Measurements from ENCODE around the gene BLZF1. TPM values are rescaled to one million over a fixed set of nuclear protein-coding genes. Genes with fewer than 3 reads are reported as not detected.

BLZF1 gene, protein sequence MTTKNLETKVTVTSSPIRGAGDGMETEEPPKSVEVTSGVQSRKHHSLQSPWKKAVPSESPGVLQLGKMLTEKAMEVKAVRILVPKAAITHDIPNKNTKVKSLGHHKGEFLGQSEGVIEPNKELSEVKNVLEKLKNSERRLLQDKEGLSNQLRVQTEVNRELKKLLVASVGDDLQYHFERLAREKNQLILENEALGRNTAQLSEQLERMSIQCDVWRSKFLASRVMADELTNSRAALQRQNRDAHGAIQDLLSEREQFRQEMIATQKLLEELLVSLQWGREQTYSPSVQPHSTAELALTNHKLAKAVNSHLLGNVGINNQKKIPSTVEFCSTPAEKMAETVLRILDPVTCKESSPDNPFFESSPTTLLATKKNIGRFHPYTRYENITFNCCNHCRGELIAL
- 14.2 and 14.7 TPM in 2 replicates for total RNA-seq
- long read RNA-seq, transcript BLZF1-203 (7 exons, 2,749 nt), result major isoform, 44 of 67 reads
- long read RNA-seq, partial matches to known transcripts, result 10 of 67 reads
- long read RNA-seq, other reads (novel, unspliced or antisense), result 9 of 67 reads

DNA sequence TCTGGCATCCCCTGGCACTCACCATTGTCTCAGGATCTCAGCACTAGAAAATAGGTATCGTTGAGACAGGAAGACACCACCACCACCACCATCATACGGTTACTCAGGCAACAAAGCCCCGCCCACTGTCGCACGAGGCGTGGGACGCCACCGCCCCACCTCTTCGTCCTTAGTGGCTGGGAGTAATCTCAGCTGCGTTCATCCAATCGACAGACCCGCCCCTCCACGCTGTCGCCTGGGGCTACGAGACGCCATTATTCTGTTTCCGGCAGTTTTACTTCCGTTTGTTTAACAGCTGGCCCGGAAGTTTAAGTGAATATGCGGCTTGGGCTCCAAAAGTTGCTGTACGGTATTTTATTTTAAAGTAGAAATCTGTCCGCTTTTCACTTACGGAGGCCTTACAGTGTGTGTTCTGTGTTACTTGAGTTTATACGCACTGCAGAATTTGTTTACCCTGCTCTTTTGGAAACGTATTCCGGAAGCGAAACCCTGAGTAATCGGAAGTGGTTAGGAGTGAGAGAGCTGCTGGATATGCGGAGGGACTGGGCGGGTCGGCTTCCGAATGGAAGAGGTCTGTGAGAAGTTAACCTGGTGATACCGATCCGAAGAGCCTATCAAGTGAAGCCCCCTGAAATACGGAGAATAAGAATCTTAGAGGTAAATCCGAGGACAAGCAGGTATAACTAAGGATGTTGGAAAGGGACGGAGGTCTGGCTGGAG lies at the start of gene BLZF1, which contains the start of gene NME7:
BLZF1 (plus strand) TSS at position 510 of the 720 bp plus-strand sequence. CDS start 1,328 bp downstream, outside the sequence.
NME7 (minus strand) TSS at position 112 of the 720 bp plus-strand sequence; CDS start at position 25, 87 bp downstream.
- H3K4me3 Mint-ChIP-seq, result no peak within 1 kb of the TSS

GRCh38 chr1:169318536-169319244 lies 49.3 kb upstream of the BLZF1 start:
- Mint-ChIP-seq H3K27me3 (ENCODE audit: low read depth) (no peaks in the 10 kb centered on the region), H3K4me3 (no peak overlapping the region), H3K27ac (ENCODE audit: unreplicated experiment) (no peak overlapping the region), H3K9me3 (no peaks in the 10 kb centered on the region), H3K4me1 (no peaks in the 10 kb centered on the region), H3K36me3 (ENCODE audit: low read depth) (no peaks in the 10 kb centered on the region)
- TF ChIP-seq, protein P1, sequence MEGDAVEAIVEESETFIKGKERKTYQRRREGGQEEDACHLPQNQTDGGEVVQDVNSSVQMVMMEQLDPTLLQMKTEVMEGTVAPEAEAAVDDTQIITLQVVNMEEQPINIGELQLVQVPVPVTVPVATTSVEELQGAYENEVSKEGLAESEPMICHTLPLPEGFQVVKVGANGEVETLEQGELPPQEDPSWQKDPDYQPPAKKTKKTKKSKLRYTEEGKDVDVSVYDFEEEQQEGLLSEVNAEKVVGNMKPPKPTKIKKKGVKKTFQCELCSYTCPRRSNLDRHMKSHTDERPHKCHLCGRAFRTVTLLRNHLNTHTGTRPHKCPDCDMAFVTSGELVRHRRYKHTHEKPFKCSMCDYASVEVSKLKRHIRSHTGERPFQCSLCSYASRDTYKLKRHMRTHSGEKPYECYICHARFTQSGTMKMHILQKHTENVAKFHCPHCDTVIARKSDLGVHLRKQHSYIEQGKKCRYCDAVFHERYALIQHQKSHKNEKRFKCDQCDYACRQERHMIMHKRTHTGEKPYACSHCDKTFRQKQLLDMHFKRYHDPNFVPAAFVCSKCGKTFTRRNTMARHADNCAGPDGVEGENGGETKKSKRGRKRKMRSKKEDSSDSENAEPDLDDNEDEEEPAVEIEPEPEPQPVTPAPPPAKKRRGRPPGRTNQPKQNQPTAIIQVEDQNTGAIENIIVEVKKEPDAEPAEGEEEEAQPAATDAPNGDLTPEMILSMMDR (conservative IDR thresholded peaks at IDR 0.05), result no peak
- DNase-seq (ENCODE audit: low read depth, low spot score), result no peak

More for the DNA sequence above, at the start of gene BLZF1, which contains the start of gene NME7:
- peaks cover 9% of the 10 kb centered on the region for H3K36me3 Mint-ChIP-seq (ENCODE audit: low read depth)
- TF ChIP-seq, protein P1 (conservative IDR thresholded peaks at IDR 0.05), result no peak
- DNase-seq (ENCODE audit: low read depth, low spot score), result peak; percentile 93
- no peaks in the 10 kb centered on the region for H3K27me3 Mint-ChIP-seq (ENCODE audit: low read depth)
- peaks cover 6% of the 10 kb centered on the region for H3K9me3 Mint-ChIP-seq
- no peak within 1 kb of the TSS for H3K27ac Mint-ChIP-seq (ENCODE audit: unreplicated experiment)
- peaks cover 13% of the 10 kb centered on the region for H3K4me1 Mint-ChIP-seq

GRCh38 chr1:169321539-169321938 lies 46.5 kb upstream of the BLZF1 start:
- Mint-ChIP-seq H3K27ac (ENCODE audit: unreplicated experiment) (no peak overlapping the region), H3K4me1 (no peaks in the 10 kb centered on the region), H3K4me3 (no peak overlapping the region), H3K9me3 (no peaks in the 10 kb centered on the region), H3K36me3 (ENCODE audit: low read depth) (no peaks in the 10 kb centered on the region), H3K27me3 (ENCODE audit: low read depth) (no peaks in the 10 kb centered on the region)
- TF ChIP-seq, protein P1 (conservative IDR thresholded peaks at IDR 0.05), result no peak
- no peak for DNase-seq (ENCODE audit: low read depth, low spot score)

DNA sequence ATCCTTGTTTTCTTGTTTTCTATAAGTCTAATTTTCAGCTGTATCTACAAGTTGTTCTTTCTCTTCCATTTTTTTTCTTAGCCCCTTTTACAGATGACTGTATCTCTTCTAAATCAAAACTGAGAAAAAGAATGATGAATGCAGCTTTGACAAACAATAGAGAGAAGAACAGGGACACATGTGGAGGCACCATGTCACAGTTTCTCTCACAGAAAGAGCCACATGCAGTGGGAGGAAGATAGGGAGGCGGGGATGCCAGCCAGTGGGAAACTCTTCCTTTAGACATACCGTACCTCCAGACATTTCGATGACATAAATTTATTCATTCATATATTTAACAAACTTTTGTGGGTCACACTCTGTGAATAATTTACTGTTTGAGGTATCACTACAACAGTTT lies 45.9 kb upstream of the BLZF1 start:
- TF ChIP-seq, protein P1 (conservative IDR thresholded peaks at IDR 0.05), result no peak
- Mint-ChIP-seq H3K9me3 (no peaks in the 10 kb centered on the region), H3K36me3 (ENCODE audit: low read depth) (no peaks in the 10 kb centered on the region), H3K27ac (ENCODE audit: unreplicated experiment) (no peak overlapping the region), H3K27me3 (ENCODE audit: low read depth) (no peaks in the 10 kb centered on the region), H3K4me3 (no peak overlapping the region), H3K4me1 (no peaks in the 10 kb centered on the region)
- no peak for DNase-seq (ENCODE audit: low read depth, low spot score)

DNA sequence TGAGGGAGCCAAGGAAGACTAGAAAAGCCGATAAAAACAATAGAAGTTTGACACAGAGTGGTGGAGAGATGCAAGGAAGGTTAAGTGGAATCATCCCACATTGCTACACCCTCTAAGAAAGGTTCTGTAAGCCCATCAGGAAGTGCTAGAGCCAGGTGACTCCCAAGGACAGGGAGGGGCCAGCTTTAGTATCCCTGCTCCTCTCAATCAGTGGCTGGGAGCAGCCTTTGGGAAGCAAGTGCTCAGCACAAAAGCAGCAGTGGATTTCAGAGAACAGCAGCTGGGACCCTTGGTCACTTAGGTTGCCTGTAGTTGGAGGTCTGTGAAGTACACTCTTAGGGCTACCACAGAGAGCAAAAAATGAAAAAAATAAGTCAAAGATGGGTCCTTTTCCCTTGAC lies 42.9 kb upstream of the BLZF1 start:
- no peaks in the 10 kb centered on the region for H3K27me3 Mint-ChIP-seq (ENCODE audit: low read depth)
- H3K4me1 Mint-ChIP-seq, result no peaks in the 10 kb centered on the region

More for the DNA sequence above, 42.9 kb upstream of the BLZF1 start:
- Mint-ChIP-seq H3K27ac (ENCODE audit: unreplicated experiment) (no peak overlapping the region), H3K36me3 (ENCODE audit: low read depth) (peaks cover 6% of the 10 kb centered on the region), H3K4me3 (no peak overlapping the region), H3K9me3 (no peaks in the 10 kb centered on the region)
- TF ChIP-seq, protein P1 (conservative IDR thresholded peaks at IDR 0.05), result no peak
- DNase-seq (ENCODE audit: low read depth, low spot score), result no peak

Measured in neural crest cell (in vitro differentiated cells).